Hepatocyte (in vitro differentiated cells): ENCODE data around the gene ANGPTL4. TPM values are rescaled to one million over a fixed set of nuclear protein-coding genes. Genes with fewer than 3 reads are reported as not detected.
"Not testable (repeated sequence)": the region's sequence is repeated elsewhere in the genome, so short reads cannot be mapped to it uniquely, and the experiment has no call there.

Source experiments
- DNase-seq: peaks from one replicate; pipeline ENCODE4 v3.0.0-alpha.2; 2016; ENCODE audit warnings: low spot score
- H2AFZ ChIP-seq: fragments of 200-600 bp; sonication (generic); 2 replicates; pipeline ENCODE4 v1.6.0; 2016; ENCODE audit warnings: antibody characterized with exemption, mild to moderate bottlenecking
- H3K27ac ChIP-seq: fragments of 200-600 bp; sonication (generic); 2 replicates; pipeline ENCODE4 v1.5.1; 2016; ENCODE audit warnings: mild to moderate bottlenecking
- H3K27me3 ChIP-seq: fragments of 200-600 bp; sonication (generic); 2 replicates; pipeline ENCODE4 v1.6.1; 2016
- H3K36me3 ChIP-seq: fragments of 200-600 bp; sonication (generic); replicated peaks from 2 replicates; pipeline ENCODE4 v1.5.1; 2016; ENCODE audit warnings: low read depth; ENCODE audit not compliant: insufficient read depth
- H3K4me1 ChIP-seq: fragments of 200-600 bp; sonication (generic); 2 replicates; pipeline ENCODE4 v1.5.1; 2016; ENCODE audit warnings: mild to moderate bottlenecking, moderate library complexity; ENCODE audit not compliant: insufficient read depth
- H3K4me2 ChIP-seq: fragments of 200-600 bp; sonication (generic); 2 replicates; pipeline ENCODE4 v1.6.0; 2016
- H3K4me3 ChIP-seq: fragments of 200-600 bp; sonication (generic); 2 replicates; pipeline ENCODE4 v1.5.1; 2016; ENCODE audit warnings: mild to moderate bottlenecking
- H3K79me2 ChIP-seq: fragments of 200-600 bp; sonication (generic); 2 replicates; pipeline ENCODE4 v1.6.0; 2017; ENCODE audit warnings: mild to moderate bottlenecking
- H3K9me2 ChIP-seq: fragments of 200-600 bp; sonication (generic); replicated peaks from 2 replicates; pipeline ENCODE4 v1.6.0; 2017; ENCODE audit warnings: mild to moderate bottlenecking; ENCODE audit not compliant: insufficient read depth
- H3K9me3 ChIP-seq: fragments of 200-600 bp; sonication (generic); 2 replicates; pipeline ENCODE4 v1.5.1; 2016; ENCODE audit warnings: low read depth, mild to moderate bottlenecking
- H4K20me1 ChIP-seq: fragments of 200-600 bp; sonication (generic); 2 replicates; pipeline ENCODE4 v1.6.0; 2016; ENCODE audit warnings: mild to moderate bottlenecking; ENCODE audit not compliant: insufficient read depth, poor library complexity, severe bottlenecking
- CTCF ChIP-seq: fragments of 200-600 bp; sonication (generic); IDR thresholded peaks from 2 replicates; pipeline ENCODE4 v1.5.1; 2016; ENCODE audit warnings: antibody characterized with exemption, mild to moderate bottlenecking; ENCODE audit not compliant: poor library complexity
- EZH2 ChIP-seq: fragments of 200-600 bp; sonication (generic); IDR thresholded peaks from 2 replicates; pipeline ENCODE4 v1.6.1; 2016; ENCODE audit warnings: antibody characterized with exemption, mild to moderate bottlenecking, borderline replicate concordance
- EZH2phosphoT487 ChIP-seq: fragments of 200-600 bp; sonication (generic); IDR thresholded peaks from one replicate; pipeline ENCODE4 v1.6.1; 2018; ENCODE audit warnings: antibody characterized with exemption, mild to moderate bottlenecking, low read depth, moderate library complexity; ENCODE audit not compliant: unreplicated experiment, severe bottlenecking
- WGBS: methylation state at CpG from one replicate; pipeline ENCODE4 v1.1.6; 2016; ENCODE audit warnings: low lambda C conversion rate; ENCODE audit errors: missing lambda C conversion rate; 5-methylcytosine and 5-hydroxymethylcytosine counted together
- polyA plus RNA-seq: library from polyadenylated mRNA; unstranded; fragments of >200 nt; fragmentation: Nextera tagmentation; extraction: Ambion mirVana; gene quantifications from 2 replicates; pipeline ENCODE4 v1.2.1, GENCODE V29; 2016
- total RNA-seq: library from RNA; depleted of rRNA; stranded (reverse); fragments of >200 nt; gene quantifications from 2 replicates; pipeline ENCODE4 v1.2.3, GENCODE V29; 2014

The ANGPTL4 gene
- 12.0 and 14.7 TPM in 2 replicates for total RNA-seq
- polyA plus RNA-seq: 23.4 and 26.3 TPM in 2 replicates

DNA sequence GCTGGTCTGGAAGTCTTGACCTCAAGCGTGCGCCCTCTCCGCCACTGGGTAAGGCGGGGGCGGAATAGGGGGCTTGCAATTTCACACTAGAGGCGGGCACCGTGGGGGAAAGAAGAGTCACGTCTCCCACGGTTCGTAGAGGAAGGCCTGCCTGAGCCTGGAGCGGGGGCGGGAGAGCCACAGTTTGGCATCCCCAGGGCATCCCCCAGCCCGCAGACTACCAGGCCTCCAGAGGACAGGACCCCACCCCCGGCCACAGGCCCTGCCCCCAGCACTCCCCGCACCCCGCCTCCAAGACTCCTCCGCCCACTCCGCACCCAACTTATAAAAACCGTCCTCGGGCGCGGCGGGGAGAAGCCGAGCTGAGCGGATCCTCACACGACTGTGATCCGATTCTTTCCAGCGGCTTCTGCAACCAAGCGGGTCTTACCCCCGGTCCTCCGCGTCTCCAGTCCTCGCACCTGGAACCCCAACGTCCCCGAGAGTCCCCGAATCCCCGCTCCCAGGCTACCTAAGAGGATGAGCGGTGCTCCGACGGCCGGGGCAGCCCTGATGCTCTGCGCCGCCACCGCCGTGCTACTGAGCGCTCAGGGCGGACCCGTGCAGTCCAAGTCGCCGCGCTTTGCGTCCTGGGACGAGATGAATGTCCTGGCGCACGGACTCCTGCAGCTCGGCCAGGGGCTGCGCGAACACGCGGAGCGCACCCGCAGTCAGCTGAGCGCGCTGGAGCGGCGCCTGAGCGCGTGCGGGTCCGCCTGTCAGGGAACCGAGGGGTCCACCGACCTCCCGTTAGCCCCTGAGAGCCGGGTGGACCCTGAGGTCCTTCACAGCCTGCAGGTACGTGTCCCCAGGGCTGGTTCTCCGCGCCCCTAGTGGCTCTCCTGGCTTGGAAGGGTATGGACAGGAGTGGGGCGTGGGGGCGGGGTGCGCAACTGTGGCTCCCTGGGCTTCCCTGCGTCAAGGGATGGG, at the start of gene ANGPTL4:
ANGPTL4 (plus strand) TSS at position 353 of the 969 bp plus-strand sequence; CDS start at position 520, 167 bp downstream.
- Histone ChIP-seq H3K9me3 (no peaks in the 10 kb centered on the region), H3K4me2 (peak within 1 kb of the TSS; percentile 92), H2AFZ (peak within 1 kb of the TSS; percentile 63), H3K4me3 (peak within 1 kb of the TSS; percentile 29), H3K79me2 (peaks cover 3% of the 10 kb centered on the region), H4K20me1 (no peaks in the 10 kb centered on the region), H3K4me1 (peaks cover 28% of the 10 kb centered on the region), H3K27me3 (peaks cover 5% of the 10 kb centered on the region), H3K9me2 (no peaks in the 10 kb centered on the region), H3K36me3 (no peaks in the 10 kb centered on the region), H3K27ac (peak within 1 kb of the TSS; percentile 52)
- TF ChIP-seq EZH2phosphoT487 (no peak), EZH2 (no peak), CTCF (no peak)
- 2% methylated on average over 69 of the region's 81 CpGs for WGBS
- peak; percentile 75 for DNase-seq

- H3K36me3 ChIP-seq, H4K20me1 ChIP-seq, H3K27me3 ChIP-seq, H2AFZ ChIP-seq, H3K9me3 ChIP-seq, H3K9me2 ChIP-seq, H3K27ac ChIP-seq, DNase-seq, H3K4me1 ChIP-seq, H3K4me3 ChIP-seq, H3K4me2 ChIP-seq: not testable (repeated sequence)
- peaks cover 14% of the 10 kb centered on the region for H3K79me2 ChIP-seq
- WGBS: 90% methylated on average over 11 of the region's 11 CpGs
These were observed 48.8 kb upstream of the ANGPTL4 start for GRCh38 chr19:8314981-8315640.

- Histone ChIP-seq H3K4me3 (no peak overlapping the region), H3K4me1 (peaks cover 5% of the 10 kb centered on the region), H2AFZ (no peak overlapping the region), H3K27me3 (no peaks in the 10 kb centered on the region), H3K4me2 (no peak overlapping the region), H4K20me1 (no peaks in the 10 kb centered on the region), H3K9me2 (no peaks in the 10 kb centered on the region), H3K27ac (no peak overlapping the region), H3K9me3 (no peaks in the 10 kb centered on the region), H3K79me2 (peaks cover 25% of the 10 kb centered on the region), H3K36me3 (no peaks in the 10 kb centered on the region)
- 91% methylated on average over 14 of the region's 14 CpGs for WGBS
- no peak for TF ChIP-seq EZH2
- no peak for TF ChIP-seq CTCF
- no peak for TF ChIP-seq EZH2phosphoT487
- no peak for DNase-seq
These were observed 47.4 kb upstream of the ANGPTL4 start for GRCh38 chr19:8316351-8317125.

GRCh38 chr19:8318835-8319234, 45.1 kb upstream of the ANGPTL4 start:
- H3K36me3 ChIP-seq, H2AFZ ChIP-seq, H3K27me3 ChIP-seq, H3K4me2 ChIP-seq, H3K9me2 ChIP-seq, H3K9me3 ChIP-seq, DNase-seq, H3K27ac ChIP-seq, H3K4me3 ChIP-seq: not testable (repeated sequence)
- Histone ChIP-seq H3K79me2 (peaks cover 47% of the 10 kb centered on the region), H4K20me1 (peaks cover 17% of the 10 kb centered on the region), H3K4me1 (peaks cover 15% of the 10 kb centered on the region)
- 91% methylated on average over 9 of the region's 9 CpGs for WGBS
